H1 (cell line): ENCODE results near the gene DKK3. TPM values are rescaled to one million over a fixed set of nuclear protein-coding genes. Genes with fewer than 3 reads are reported as not detected.

Source experiments
- CTCF ChIA-PET: fragments of 300-600 bp; sonication (Branson Sonifier 250); formaldehyde crosslinking; loops from one replicate; lab custom pipeline; 2021; ENCODE audit not compliant: partially characterized antibody; lab: Charles Lee
- POLR2A ChIA-PET: fragments of 300-600 bp; sonication (Branson Sonifier 250); formaldehyde crosslinking; loops from one replicate; lab custom pipeline; 2021; ENCODE audit warnings: inconsistent platforms; ENCODE audit not compliant: partially characterized antibody; lab: Charles Lee
- DNase-seq, 2 experiments: peaks; one replicate each; pipeline versions ENCODE4 v3.0.0 to v3.0.0-alpha.2; 2010 to 2022; ENCODE audit warnings: low spot score in 2 of 2, low read depth in 1 of 2, mixed read lengths in 1 of 2
- FAIRE-seq: peaks from 2 replicates; lab custom pipeline; 2011; peaks lifted over from hg19 to GRCh38; lab: Jason Lieb, UNC
- H2AFZ ChIP-seq: 2 replicates; pipeline ENCODE4 v1.8.1; 2012; ENCODE audit warnings: low read length, inconsistent platforms
- H2AK5ac ChIP-seq: 2 replicates; pipeline ENCODE4 v1.6.1; 2013; ENCODE audit warnings: low read depth, low read length
- H2BK120ac ChIP-seq: replicated peaks from 2 replicates; pipeline ENCODE3; 2013; ENCODE audit warnings: low read depth, low read length, inconsistent platforms
- H2BK12ac ChIP-seq: 2 replicates; pipeline ENCODE4 v1.6.1; 2013; ENCODE audit warnings: low read depth, low read length
- H2BK15ac ChIP-seq: 2 replicates; pipeline ENCODE4 v1.6.1; 2013; ENCODE audit warnings: low read length
- H2BK20ac ChIP-seq: 2 replicates; pipeline ENCODE4 v1.6.1; 2013; ENCODE audit warnings: low read length
- H2BK5ac ChIP-seq: 2 replicates; pipeline ENCODE4 v1.6.1; 2013; ENCODE audit warnings: low read depth, low read length
- H3K14ac ChIP-seq: 2 replicates; pipeline ENCODE4 v1.6.1; 2013; ENCODE audit warnings: inconsistent platforms; ENCODE audit not compliant: insufficient read length
- H3K18ac ChIP-seq: 2 replicates; pipeline ENCODE4 v1.6.1; 2013; ENCODE audit warnings: low read length; ENCODE audit errors: extremely low read depth
- H3K23ac ChIP-seq: 2 replicates; pipeline ENCODE4 v1.6.1; 2013; ENCODE audit warnings: inconsistent platforms; ENCODE audit not compliant: insufficient read length
- H3K23me2 ChIP-seq: 2 replicates; pipeline ENCODE4 v1.6.1; 2013; ENCODE audit warnings: low read depth, low read length
- H3K27ac ChIP-seq: 2 replicates; pipeline ENCODE4 v1.6.1; 2011; ENCODE audit warnings: low read depth, low read length, inconsistent platforms
- H3K27me3 ChIP-seq, 4 experiments: replicated peaks in 1 of 4; 1 replicate in 1 of 4; 2 replicates in 3 of 4; pipeline versions ENCODE4 v1.6.1 to v1.8.1; 2011 to 2013; ENCODE audit warnings: low read length in 3 of 4, mild to moderate bottlenecking in 3 of 4, inconsistent platforms in 2 of 4, mixed read lengths in 2 of 4, moderate library complexity in 1 of 4; ENCODE audit not compliant: control insufficient read depth in 3 of 4, insufficient read depth in 3 of 4; ENCODE audit errors: extremely low read depth in 1 of 4
- H3K36me3 ChIP-seq, 4 experiments: 2 replicates each; pipeline versions ENCODE4 v1.6.1 to v1.8.1; 2011 to 2013; ENCODE audit warnings: mild to moderate bottlenecking in 4 of 4, low read length in 3 of 4, moderate library complexity in 2 of 4, control low read depth in 1 of 4, inconsistent platforms in 1 of 4; ENCODE audit not compliant: insufficient read depth in 4 of 4, control insufficient read depth in 2 of 4
- H3K4ac ChIP-seq: replicated peaks from 2 replicates; pipeline ENCODE3; 2013; ENCODE audit warnings: low read length, low read depth, mixed read lengths, inconsistent platforms; ENCODE audit not compliant: insufficient read length
- H3K4me1 ChIP-seq, 4 experiments: replicated peaks in 1 of 4; 1 replicate in 1 of 4; 2 replicates in 3 of 4; pipeline versions ENCODE4 v1.6.1 to v1.8.1; 2011 to 2013; ENCODE audit warnings: low read length in 3 of 4, inconsistent platforms in 2 of 4, mixed read lengths in 1 of 4; ENCODE audit not compliant: insufficient read depth in 4 of 4, control insufficient read depth in 3 of 4
- H3K4me2 ChIP-seq, 2 experiments: 2 replicates each; pipeline versions ENCODE4 v1.6.1 to v1.8.1; 2011 to 2013; ENCODE audit warnings: low read depth in 2 of 2, low read length in 2 of 2, control low read depth in 1 of 2, inconsistent platforms in 1 of 2, mild to moderate bottlenecking in 1 of 2; ENCODE audit not compliant: insufficient read depth in 1 of 2
- H3K4me3 ChIP-seq, 4 experiments: fragments of 200-600, 300-600 bp in 1 of 4; sonication (generic), shearing (Covaris generic), sonication (Bioruptor Twin) in 1 of 4; 2 replicates each; pipeline versions ENCODE4 v1.5.1 to v1.8.1; 2011 to 2016; ENCODE audit warnings: low read length in 4 of 4, low read depth in 3 of 4, control low read depth in 2 of 4, inconsistent platforms in 2 of 4, mild to moderate bottlenecking in 2 of 4, mixed read lengths in 1 of 4, moderate library complexity in 1 of 4; ENCODE audit not compliant: insufficient read depth in 2 of 4; ENCODE audit errors: extremely low read depth in 1 of 4
- H3K56ac ChIP-seq: replicated peaks from 2 replicates; pipeline ENCODE3; 2013; ENCODE audit warnings: low read depth, mild to moderate bottlenecking, mixed read lengths, low read length, inconsistent platforms; ENCODE audit not compliant: insufficient read length
- H3K79me1 ChIP-seq: 2 replicates; pipeline ENCODE4 v1.6.1; 2013; ENCODE audit warnings: low read depth, low read length, control low read depth
- H3K79me2 ChIP-seq, 2 experiments: 2 replicates each; pipeline versions ENCODE4 v1.6.1 to v1.8.1; 2012 to 2013; ENCODE audit warnings: low read length in 2 of 2, mild to moderate bottlenecking in 2 of 2, inconsistent platforms in 1 of 2; ENCODE audit not compliant: insufficient read depth in 2 of 2, control insufficient read depth in 1 of 2
- H3K9ac ChIP-seq, 4 experiments: replicated peaks in 1 of 4; 1 replicate in 1 of 4; 2 replicates in 3 of 4; pipeline versions ENCODE4 v1.6.1 to v1.8.1; 2011 to 2013; ENCODE audit warnings: low read depth in 3 of 4, low read length in 3 of 4, control low read depth in 2 of 4, mild to moderate bottlenecking in 2 of 4, moderate library complexity in 2 of 4, inconsistent platforms in 1 of 4; ENCODE audit errors: extremely low read depth in 1 of 4
- H3K9me3 ChIP-seq, 2 experiments: 2 replicates each; pipeline versions ENCODE4 v1.6.1 to v1.8.1; 2012 to 2013; ENCODE audit warnings: mild to moderate bottlenecking in 2 of 2, moderate library complexity in 2 of 2, control low read depth in 1 of 2, inconsistent platforms in 1 of 2, low read depth in 1 of 2, low read length in 1 of 2, mixed read lengths in 1 of 2; ENCODE audit not compliant: insufficient read depth in 2 of 2
- H4K20me1 ChIP-seq, 2 experiments: replicated peaks in 1 of 2; 2 replicates each; pipeline versions ENCODE3 to v1.8.1; 2011 to 2013; ENCODE audit warnings: inconsistent platforms in 2 of 2, low read length in 2 of 2, mild to moderate bottlenecking in 1 of 2; ENCODE audit not compliant: insufficient read depth in 2 of 2, control insufficient read depth in 1 of 2
- H4K5ac ChIP-seq: 2 replicates; pipeline ENCODE4 v1.6.1; 2013; ENCODE audit warnings: low read length, low read depth, mixed read lengths, inconsistent platforms; ENCODE audit not compliant: insufficient read length
- H4K8ac ChIP-seq: 2 replicates; pipeline ENCODE4 v1.8.0; 2013; ENCODE audit warnings: mild to moderate bottlenecking, moderate library complexity, low read length, inconsistent platforms; ENCODE audit not compliant: insufficient read depth; ENCODE audit errors: extremely low read depth
- H4K91ac ChIP-seq: replicated peaks from 2 replicates; pipeline ENCODE3; 2013; ENCODE audit warnings: low read length, mixed read lengths, inconsistent platforms; ENCODE audit not compliant: insufficient read length
- ASH2L ChIP-seq: fragments of 200-600, 300-600 bp; sonication (generic); IDR thresholded peaks from one replicate; pipeline ENCODE4 v1.7.1; 2017; ENCODE audit warnings: low read length
- BCL11A ChIP-seq, 2 experiments: IDR thresholded peaks; one replicate each; pipeline ENCODE4 v1.6.1; 2011; ENCODE audit warnings: low read depth in 2 of 2, low read length in 2 of 2, mild to moderate bottlenecking in 2 of 2
- FOSL1 ChIP-seq: IDR thresholded peaks from 2 replicates; pipeline ENCODE4 v1.6.1; 2011; ENCODE audit warnings: mild to moderate bottlenecking, low read depth, low read length, moderate library complexity; ENCODE audit not compliant: insufficient read depth
- KDM4A ChIP-seq: IDR thresholded peaks from one replicate; pipeline ENCODE4 v1.7.1; 2012; ENCODE audit warnings: low read depth, mild to moderate bottlenecking, moderate library complexity, low read length, inconsistent platforms; ENCODE audit not compliant: severe bottlenecking
- POLR2A ChIP-seq, 2 experiments: IDR thresholded peaks; 1 replicate in 1 of 2; 2 replicates in 1 of 2; pipeline ENCODE4 v1.6.1; 2011; ENCODE audit warnings: low read depth in 2 of 2, low read length in 2 of 2, mild to moderate bottlenecking in 2 of 2; ENCODE audit errors: control extremely low read depth in 1 of 2
- SIRT6 ChIP-seq: IDR thresholded peaks from one replicate; pipeline ENCODE4 v1.7.1; 2012; ENCODE audit warnings: low read length, inconsistent platforms
- SP2 ChIP-seq: IDR thresholded peaks from 2 replicates; pipeline ENCODE4 v1.6.1; 2012; ENCODE audit warnings: mild to moderate bottlenecking, low read length, inconsistent platforms
- SP4 ChIP-seq: IDR thresholded peaks from 2 replicates; pipeline ENCODE4 v1.6.1; 2012; ENCODE audit warnings: low read length, inconsistent platforms
- WGBS, 2 experiments: shearing (Covaris generic) in 1 of 2; methylation state at CpG; one replicate each; pipeline versions ENCODE4 v1.1.6 to v1.1.7; 2013 to 2015; ENCODE audit warnings: low lambda C conversion rate in 2 of 2, mixed read lengths in 2 of 2, inconsistent platforms in 1 of 2, low coverage in 1 of 2, missing lambda C conversion rate in 1 of 2; ENCODE audit not compliant: insufficient replicate concordance in 2 of 2, insufficient coverage in 1 of 2, insufficient read length in 1 of 2; ENCODE audit errors: extremely low coverage in 1 of 2, missing lambda C conversion rate in 1 of 2; 5-methylcytosine and 5-hydroxymethylcytosine counted together
- polyA plus RNA-seq, 7 experiments: library from polyadenylated mRNA; depleted of rRNA in 3 of 7; stranded (reverse) in 5 of 7; unstranded in 2 of 7; fragments of >200 nt in 5 of 7; fragments of 200-250 nt in 2 of 7; gene quantifications; 1 replicate in 5 of 7; 2 replicates in 1 of 7; 4 replicates in 1 of 7; pipeline versions ENCODE4 v1.2.1 to v1.2.3, GENCODE V29; 2011 to 2013; ENCODE audit warnings: missing spikeins in 2 of 7, mixed read lengths in 2 of 7
- total RNA-seq: library from RNA; stranded (reverse); fragmentation: NEBNext Ultra II Directional; extraction: Animal tissue kit (Norgen Biotek cat#: 25700); gene quantifications from 2 replicates; pipeline ENCODE4 v1.2.1, GENCODE V29; 2021

DKK3 gene
- total and polyA plus RNA-seq, 2 of the 8 experiments (the other 6 are each of a cell fraction or from before 2014, with no cell fraction given) = 30.0 to 40.1 TPM

GRCh38 chr11:11998091-11998781 is 10.2 kb downstream of the DKK3 start:
- Histone ChIP-seq H3K18ac (no peak overlapping the region), H3K23ac (no peak overlapping the region), H2AFZ (no peak overlapping the region), H3K23me2 (no peaks in the 10 kb centered on the region), H4K91ac (no peak overlapping the region), H3K4me2 (no peak overlapping the region), H2BK12ac (no peak overlapping the region), H4K8ac (no peak overlapping the region), H2AK5ac (no peak overlapping the region), H3K36me3 (peaks cover 5 to 18% (median 15%) of the 10 kb centered on the region in 4 experiments; a peak in 7 of 8 replicates), H3K4me1 (no peaks in the 10 kb centered on the region), H2BK20ac (no peak overlapping the region), H3K9ac (no peak overlapping the region), H3K27ac (no peak overlapping the region), H2BK120ac (no peak overlapping the region), H3K79me2 (no peaks in the 10 kb centered on the region), H3K79me1 (no peaks in the 10 kb centered on the region), H3K4ac (no peak overlapping the region), H3K9me3 (no peaks in the 10 kb centered on the region), H3K56ac (no peak overlapping the region), H4K20me1 (peaks cover 0 to 2% of the 10 kb centered on the region in 2 experiments), H3K14ac (no peak overlapping the region), H3K4me3 (no peak overlapping the region), H4K5ac (no peak overlapping the region), H2BK5ac (no peak overlapping the region), H3K27me3 (no peaks in the 10 kb centered on the region), H2BK15ac (no peak overlapping the region)
- POLR2A ChIA-PET = no interaction called here
- FAIRE-seq (no peak), DNase-seq (no peak)
- CTCF ChIA-PET = no interaction called here
- WGBS, 2 experiments = 90% methylated on average over 8 of the region's 8 CpGs; no CpG with 5 or more reads in 1 of the 2 experiments
- no peak for TF ChIP-seq BCL11A (IDR thresholded peaks at IDR 0.05; ENCODE audit: low read depth in 2 of 2, low read length in 2 of 2)
- TF ChIP-seq SIRT6 = no peak
- TF ChIP-seq SP4 = no peak
- TF ChIP-seq SP2 = no peak
- TF ChIP-seq KDM4A = no peak
- no peak for TF ChIP-seq ASH2L
- no peak for TF ChIP-seq POLR2A (IDR thresholded peaks at IDR 0.05; ENCODE audit: control extremely low read depth in 1 of 2, low read depth in 2 of 2, low read length in 2 of 2)
- TF ChIP-seq FOSL1 = no peak
